Right lobe of liver (tissue), 6 donors: ENCODE measurements around the gene DSCAML1. TPM values are rescaled to one million over a fixed set of nuclear protein-coding genes. Genes with fewer than 3 reads are reported as not detected.

Experiments
- ATAC-seq, 4 donors: fragments of 200-7000 bp; cut with Tn5 transposase; one replicate each; pipeline ENCODE4 v1.9.1; 2020; ENCODE audit warnings: mild to moderate bottlenecking in 4 of 4, moderate library complexity in 4 of 4
- DNase-seq, 3 donors: peaks; one replicate each; pipeline ENCODE4 v3.0.0-alpha.2; 2020
- H3K27ac ChIP-seq, 3 donors: fragments of 200-600 bp; one replicate each; pipeline ENCODE4 v1.8.0; 2022
- H3K27me3 ChIP-seq, 2 donors: fragments of 200-600 bp; one replicate each; pipeline ENCODE4 v1.8.0; 2022
- H3K36me3 ChIP-seq, 4 donors: fragments of 200-600 bp; sonication (generic) in 1 of 4; one replicate each; pipeline versions ENCODE4 v1.5.1 to v1.8.0; 2017 to 2022; ENCODE audit warnings: control low read depth in 1 of 4
- H3K4me1 ChIP-seq, 4 donors: fragments of 200-600 bp; sonication (generic) in 1 of 4; one replicate each; pipeline versions ENCODE4 v1.5.1 to v1.8.0; 2017 to 2022; ENCODE audit warnings: control low read depth in 1 of 4
- H3K4me3 ChIP-seq, 3 donors: fragments of 200-600 bp; one replicate each; pipeline ENCODE4 v1.8.0; 2022
- H3K9me3 ChIP-seq, 4 donors: fragments of 200-600 bp; sonication (generic) in 1 of 4; one replicate each; pipeline versions ENCODE4 v1.5.1 to v1.8.0; 2017 to 2022; ENCODE audit warnings: control low read depth in 1 of 4
- CTCF ChIP-seq, 4 donors: fragments of 200-600 bp in 3 of 4; fragments of 450-650 bp in 1 of 4; IDR thresholded peaks; one replicate each; pipeline versions ENCODE4 v1.5.1 to v1.8.0; 2016 to 2022; ENCODE audit warnings: antibody characterized with exemption in 4 of 4, mild to moderate bottlenecking in 2 of 4
- POLR2A ChIP-seq: fragments of 450-650 bp; IDR thresholded peaks from one replicate; pipeline ENCODE4 v1.6.1; 2017; ENCODE audit warnings: antibody characterized with exemption, mild to moderate bottlenecking
- WGBS: methylation state at CpG from one replicate; pipeline ENCODE4 v1.1.6; 2018; ENCODE audit warnings: low coverage, low lambda C conversion rate; ENCODE audit not compliant: insufficient coverage; ENCODE audit errors: missing lambda C conversion rate; 5-methylcytosine and 5-hydroxymethylcytosine counted together
- intact Hi-C, 2 donors: fragments of 100-400 bp; cut with DNase I; formaldehyde crosslinking; loops; one replicate each; pipeline versions ENCODE4 v1.11.2 to v1.14.1; 2022
- total RNA-seq, 6 experiments: library from RNA; depleted of rRNA in 2 of 6; stranded (reverse); fragments of >200 nt in 2 of 6; fragmentation: NEBNext Ultra II Directional in 3 of 6; extraction: Animal tissue kit (Norgen Biotek cat#: 25700) in 3 of 6; gene quantifications; one replicate each; pipeline versions ENCODE4 v1.1.0 to v1.2.4, GENCODE V29; 2016 to 2023
- donor health status: DM: no; HTN: yes; CAD: no.
- donor health status: DM: no; HTN: no; CAD: no.
- donor health status: DM: no; HTN: no; CAD: no.
- donor health status: DM: no; HTN: yes; CAD: no.
- donor health status: DM: no; HTN: yes; CAD: no.

Gene DSCAML1
- total RNA-seq, 6 experiments from 2014 or later: 0.06 to 0.92 (median 0.22) TPM; not detected in 1

DNA sequence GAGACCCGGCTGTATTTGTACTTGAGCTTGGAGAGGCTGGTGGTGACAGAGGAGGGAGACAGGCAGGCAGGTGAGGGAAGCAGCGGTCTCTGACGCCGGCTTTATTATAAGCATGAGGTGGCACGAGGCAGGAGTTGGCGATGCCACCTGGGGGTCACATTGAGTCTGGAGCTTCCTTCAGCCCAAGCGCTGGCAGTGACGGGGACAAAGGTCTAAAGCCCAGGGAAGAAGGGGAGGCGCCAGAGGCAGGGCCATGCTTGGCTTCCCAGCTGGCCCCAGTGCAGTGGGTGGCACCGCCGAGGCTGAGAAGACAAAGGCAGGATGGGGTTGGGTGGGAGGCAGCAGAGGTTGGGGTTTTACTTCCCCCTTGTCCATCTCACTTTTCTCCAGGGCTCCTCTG is 23.1 kb upstream of the DSCAML1 start:
- H3K27ac ChIP-seq: no peak overlapping the region

GRCh38 chr11:117819096-117820040 is 22.4 kb upstream of the DSCAML1 start:
- Histone ChIP-seq H3K4me3 (no peak overlapping the region), H3K9me3 (no peaks in the 10 kb centered on the region), H3K4me1 (no peaks in the 10 kb centered on the region), H3K27me3 (no peaks in the 10 kb centered on the region), H3K27ac (no peak overlapping the region), H3K36me3 (no peaks in the 10 kb centered on the region)
- peak in 1 of 3 donors; percentile 55 for DNase-seq
- intact Hi-C loops: loop anchor here in 1 of 2 donors (5.0 kb wide), 1 partner anchor 377 kb away; no protein-coding TSS in a partner anchor
- no peak for TF ChIP-seq POLR2A
- TF ChIP-seq CTCF (IDR thresholded peaks at IDR 0.05): peak; percentile 15 to 32 (median 30)
- ATAC-seq: peak in 2 of 4 donors; percentile 9
- 54% methylated on average over 3 of the region's 10 CpGs for WGBS

More for the DNA sequence above, 23.1 kb upstream of the DSCAML1 start:
- no peaks in the 10 kb centered on the region for H3K27me3 ChIP-seq
- H3K36me3 ChIP-seq: no peaks in the 10 kb centered on the region
- intact Hi-C loops: no loop called here
- DNase-seq (peak in 1 of 3 donors; percentile 58), ATAC-seq (no peak)
- WGBS: 62% methylated on average over 8 of the region's 11 CpGs
- H3K4me1 ChIP-seq: no peaks in the 10 kb centered on the region
- H3K4me3 ChIP-seq: no peak overlapping the region
- H3K9me3 ChIP-seq: no peaks in the 10 kb centered on the region
- TF ChIP-seq POLR2A (no peak), CTCF (IDR thresholded peaks at IDR 0.05) (no peak)

- H3K27ac ChIP-seq: no peak overlapping the region
- ATAC-seq: peak in 2 of 4 donors; percentile 6 to 36
- TF ChIP-seq POLR2A (no peak), CTCF (IDR thresholded peaks at IDR 0.05) (no peak)
- no peak overlapping the region for H3K4me3 ChIP-seq
- no peaks in the 10 kb centered on the region for H3K27me3 ChIP-seq
- H3K9me3 ChIP-seq: no peaks in the 10 kb centered on the region
- intact Hi-C loops: loop anchor here in 1 of 2 donors (5.0 kb wide), 1 partner anchor 376 kb away; no protein-coding TSS in a partner anchor
- no peaks in the 10 kb centered on the region for H3K4me1 ChIP-seq
- peak in 1 of 3 donors; percentile 49 for DNase-seq
- WGBS: 36% methylated on average over 7 of the region's 9 CpGs
- no peaks in the 10 kb centered on the region for H3K36me3 ChIP-seq
Observed at GRCh38 chr11:117818041-117818873, 21.2 kb upstream of the DSCAML1 start.

GRCh38 chr11:117817368-117818040 is 20.5 kb upstream of the DSCAML1 start:
- intact Hi-C loops: loop anchor here in 1 of 2 donors (5.0 kb wide), 1 partner anchor 375 kb away; no protein-coding TSS in a partner anchor
- TF ChIP-seq POLR2A: no peak
- peak; percentile 92 to 99 (median 98) for TF ChIP-seq CTCF (IDR thresholded peaks at IDR 0.05)
- Histone ChIP-seq H3K9me3 (no peaks in the 10 kb centered on the region), H3K4me3 (no peak overlapping the region), H3K27ac (no peak overlapping the region), H3K4me1 (no peaks in the 10 kb centered on the region), H3K27me3 (no peaks in the 10 kb centered on the region), H3K36me3 (no peaks in the 10 kb centered on the region)
- ATAC-seq: peak; percentile 63 to 82 (median 72)
- 1% methylated on average over 14 of the region's 19 CpGs for WGBS
- peak; percentile 72 to 78 (median 76) for DNase-seq
